Measurements from ENCODE around the gene PDILT.

The PDILT gene

DNA sequence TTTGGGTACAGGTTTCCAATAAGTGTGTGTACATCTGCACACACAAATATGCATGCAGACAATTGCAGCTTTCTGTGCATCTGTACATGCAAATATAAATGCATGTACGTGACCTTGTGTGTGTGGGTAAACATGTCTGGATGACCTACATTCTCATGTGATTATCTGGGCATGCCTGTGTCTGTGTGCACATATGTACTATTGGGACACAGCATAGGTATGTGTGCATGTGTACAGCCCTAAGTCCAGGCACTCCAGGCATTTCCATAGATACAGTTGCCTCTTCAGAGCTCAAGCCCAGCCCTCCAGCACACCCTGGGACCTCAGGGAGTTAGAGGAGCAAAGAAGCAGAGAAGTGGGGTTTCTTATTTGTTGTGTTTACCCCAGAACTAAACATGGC is 70.1 kb downstream of the PDILT start:
- TF ChIP-seq SIN3A (IDR thresholded peaks at IDR 0.05; ENCODE audit: borderline replicate concordance, insufficient read depth, low read length) (no peak), TAF1 (IDR thresholded peaks at IDR 0.05; ENCODE audit: borderline replicate concordance, insufficient read depth, low read length) (no peak), POLR2AphosphoS5 (IDR thresholded peaks at IDR 0.05; ENCODE audit: low read depth, low read length) (no peak), FOXP2 (optimal IDR thresholded peaks at IDR 0.05; ENCODE audit: borderline replicate concordance, extremely low read depth, extremely low read length, insufficient read depth) (no peak)
- TF ChIP-seq, protein P1, sequence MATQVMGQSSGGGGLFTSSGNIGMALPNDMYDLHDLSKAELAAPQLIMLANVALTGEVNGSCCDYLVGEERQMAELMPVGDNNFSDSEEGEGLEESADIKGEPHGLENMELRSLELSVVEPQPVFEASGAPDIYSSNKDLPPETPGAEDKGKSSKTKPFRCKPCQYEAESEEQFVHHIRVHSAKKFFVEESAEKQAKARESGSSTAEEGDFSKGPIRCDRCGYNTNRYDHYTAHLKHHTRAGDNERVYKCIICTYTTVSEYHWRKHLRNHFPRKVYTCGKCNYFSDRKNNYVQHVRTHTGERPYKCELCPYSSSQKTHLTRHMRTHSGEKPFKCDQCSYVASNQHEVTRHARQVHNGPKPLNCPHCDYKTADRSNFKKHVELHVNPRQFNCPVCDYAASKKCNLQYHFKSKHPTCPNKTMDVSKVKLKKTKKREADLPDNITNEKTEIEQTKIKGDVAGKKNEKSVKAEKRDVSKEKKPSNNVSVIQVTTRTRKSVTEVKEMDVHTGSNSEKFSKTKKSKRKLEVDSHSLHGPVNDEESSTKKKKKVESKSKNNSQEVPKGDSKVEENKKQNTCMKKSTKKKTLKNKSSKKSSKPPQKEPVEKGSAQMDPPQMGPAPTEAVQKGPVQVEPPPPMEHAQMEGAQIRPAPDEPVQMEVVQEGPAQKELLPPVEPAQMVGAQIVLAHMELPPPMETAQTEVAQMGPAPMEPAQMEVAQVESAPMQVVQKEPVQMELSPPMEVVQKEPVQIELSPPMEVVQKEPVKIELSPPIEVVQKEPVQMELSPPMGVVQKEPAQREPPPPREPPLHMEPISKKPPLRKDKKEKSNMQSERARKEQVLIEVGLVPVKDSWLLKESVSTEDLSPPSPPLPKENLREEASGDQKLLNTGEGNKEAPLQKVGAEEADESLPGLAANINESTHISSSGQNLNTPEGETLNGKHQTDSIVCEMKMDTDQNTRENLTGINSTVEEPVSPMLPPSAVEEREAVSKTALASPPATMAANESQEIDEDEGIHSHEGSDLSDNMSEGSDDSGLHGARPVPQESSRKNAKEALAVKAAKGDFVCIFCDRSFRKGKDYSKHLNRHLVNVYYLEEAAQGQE (IDR thresholded peaks at IDR 0.05; ENCODE audit: insufficient read depth in 1 of 2, low read depth in 2 of 2, low read length in 2 of 2), result no peak

DNA sequence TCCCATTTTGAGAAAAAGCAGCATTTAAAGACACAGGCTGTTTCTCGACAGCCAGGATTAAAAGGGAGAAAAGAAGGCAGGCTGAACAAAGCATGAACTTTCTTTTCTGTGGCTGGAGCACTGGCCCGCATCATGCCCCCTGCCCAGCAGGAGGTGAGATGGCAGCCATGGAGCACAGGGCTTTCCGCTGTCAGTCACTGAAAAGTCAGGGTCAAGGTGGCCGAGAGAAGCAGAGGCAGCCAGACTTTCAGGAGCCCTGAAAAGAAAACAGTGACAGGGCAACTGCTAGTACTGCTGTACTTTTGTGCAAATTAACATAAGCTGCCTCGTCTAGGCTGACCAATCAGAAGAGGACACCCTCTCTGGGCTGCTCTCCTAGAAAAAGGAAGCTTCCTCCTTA is 71.4 kb downstream of the PDILT start:
- TF ChIP-seq FOXP2 (optimal IDR thresholded peaks at IDR 0.05; ENCODE audit: borderline replicate concordance, extremely low read depth, extremely low read length, insufficient read depth), result no peak
- no peak for TF ChIP-seq SIN3A (IDR thresholded peaks at IDR 0.05; ENCODE audit: borderline replicate concordance, insufficient read depth, low read length)
- TF ChIP-seq, protein P1 (IDR thresholded peaks at IDR 0.05; ENCODE audit: insufficient read depth in 1 of 2, low read depth in 2 of 2, low read length in 2 of 2), result no peak
- TF ChIP-seq TAF1 (IDR thresholded peaks at IDR 0.05; ENCODE audit: borderline replicate concordance, insufficient read depth, low read length), result no peak
- TF ChIP-seq POLR2AphosphoS5 (IDR thresholded peaks at IDR 0.05; ENCODE audit: low read depth, low read length), result no peak

DNA sequence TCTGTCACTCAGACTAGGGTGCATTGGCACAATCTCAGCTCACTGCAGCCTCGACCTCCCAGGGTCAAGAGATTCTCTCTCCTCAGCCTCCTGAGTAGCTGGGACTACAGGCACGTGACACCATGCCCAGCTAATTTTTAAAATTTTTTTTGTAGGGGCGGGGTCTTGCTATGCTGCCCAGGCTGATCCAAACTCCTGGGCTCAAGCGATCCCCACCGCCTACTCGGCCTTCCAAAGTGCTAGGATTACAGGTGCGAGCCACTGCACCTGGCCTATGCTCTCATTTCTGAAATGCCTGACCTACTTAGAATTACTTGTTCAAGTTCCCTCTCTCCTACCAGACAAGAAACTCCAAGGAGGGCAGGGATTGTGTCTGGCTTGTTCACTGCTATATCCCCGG is 72.1 kb downstream of the PDILT start:
- no peak for TF ChIP-seq FOXP2 (optimal IDR thresholded peaks at IDR 0.05; ENCODE audit: borderline replicate concordance, extremely low read depth, extremely low read length, insufficient read depth)
- TF ChIP-seq POLR2AphosphoS5 (IDR thresholded peaks at IDR 0.05; ENCODE audit: low read depth, low read length), result no peak
- no peak for TF ChIP-seq SIN3A (IDR thresholded peaks at IDR 0.05; ENCODE audit: borderline replicate concordance, insufficient read depth, low read length)
- TF ChIP-seq, protein P1 (IDR thresholded peaks at IDR 0.05; ENCODE audit: insufficient read depth in 1 of 2, low read depth in 2 of 2, low read length in 2 of 2), result no peak
- TF ChIP-seq TAF1 (IDR thresholded peaks at IDR 0.05; ENCODE audit: borderline replicate concordance, insufficient read depth, low read length), result no peak

- TF ChIP-seq POLR2AphosphoS5 (IDR thresholded peaks at IDR 0.05; ENCODE audit: low read depth, low read length) (no peak), SIN3A (IDR thresholded peaks at IDR 0.05; ENCODE audit: borderline replicate concordance, insufficient read depth, low read length) (no peak), FOXP2 (optimal IDR thresholded peaks at IDR 0.05; ENCODE audit: borderline replicate concordance, extremely low read depth, extremely low read length, insufficient read depth) (no peak), TAF1 (IDR thresholded peaks at IDR 0.05; ENCODE audit: borderline replicate concordance, insufficient read depth, low read length) (no peak)
- TF ChIP-seq, protein P1 (IDR thresholded peaks at IDR 0.05; ENCODE audit: insufficient read depth in 1 of 2, low read depth in 2 of 2, low read length in 2 of 2), result no peak
These were observed 72.9 kb downstream of the PDILT start for GRCh38 chr16:20331635-20332034.

Data from PFSK-1 (cell line).